Brain microvascular endothelial cell (primary cell): ENCODE measurements around the gene PCARE.

Experiments used
- DNase-seq: peaks from one replicate; pipeline ENCODE4 v3.0.0-alpha.2; 2020
- H3K27ac ChIP-seq: fragments of 250-450 bp; sonication (Bioruptor Pico); 2 replicates; pipeline ENCODE4 v1.5.1; 2020; ENCODE audit warnings: mild to moderate bottlenecking, moderate library complexity
- H3K27me3 ChIP-seq: fragments of 250-450 bp; sonication (Bioruptor Pico); replicated peaks from 2 replicates; pipeline ENCODE4 v1.5.1; 2020; ENCODE audit warnings: mild to moderate bottlenecking
- H3K36me3 ChIP-seq: fragments of 250-450 bp; sonication (Bioruptor Pico); replicated peaks from 2 replicates; pipeline ENCODE4 v1.5.1; 2020; ENCODE audit warnings: mild to moderate bottlenecking
- H3K4me3 ChIP-seq: 2 replicates; pipeline ENCODE4 v1.5.1; 2011; ENCODE audit warnings: low read depth, mild to moderate bottlenecking, control low read depth, low read length, moderate library complexity
- CTCF ChIP-seq: IDR thresholded peaks from 2 replicates; pipeline ENCODE4 v1.5.1; 2011; ENCODE audit warnings: low read depth, mild to moderate bottlenecking, moderate library complexity, low read length, control low read depth, inconsistent platforms; ENCODE audit errors: missing control alignments
- in situ Hi-C: cut with HindIII; loops from 2 replicates; pipeline ENCODE4 v1.10.0; 2017; ENCODE audit warnings: low sequenced_read_pairs, low pct_ligation_motif_present

PCARE gene

GRCh38 chr2:29053670-29054400 is 20.5 kb downstream of the PCARE start:
- no peak overlapping the region for H3K4me3 ChIP-seq
- no peaks in the 10 kb centered on the region for H3K27me3 ChIP-seq
- no peak overlapping the region for H3K27ac ChIP-seq
- in situ Hi-C loops: no loop called here
- peak; percentile 40 for TF ChIP-seq CTCF
- DNase-seq: no peak
- H3K36me3 ChIP-seq: no peaks in the 10 kb centered on the region

- H3K27ac ChIP-seq: no peak overlapping the region
- no peak for TF ChIP-seq CTCF
- no peak overlapping the region for H3K4me3 ChIP-seq
- no peak for DNase-seq
- in situ Hi-C loops: no loop called here
- H3K27me3 ChIP-seq: no peaks in the 10 kb centered on the region
- no peaks in the 10 kb centered on the region for H3K36me3 ChIP-seq
Measured at GRCh38 chr2:29053223-29053622, 21.1 kb downstream of the PCARE start.

GRCh38 chr2:29052807-29053206 is 21.5 kb downstream of the PCARE start:
- in situ Hi-C loops: no loop called here
- Histone ChIP-seq H3K36me3 (no peaks in the 10 kb centered on the region), H3K27ac (no peak overlapping the region), H3K4me3 (no peak overlapping the region), H3K27me3 (no peaks in the 10 kb centered on the region)
- DNase-seq: no peak
- no peak for TF ChIP-seq CTCF

GRCh38 chr2:29051730-29052129 is 22.6 kb downstream of the PCARE start:
- Histone ChIP-seq H3K4me3 (no peak overlapping the region), H3K27ac (no peak overlapping the region), H3K27me3 (no peaks in the 10 kb centered on the region), H3K36me3 (no peaks in the 10 kb centered on the region)
- no peak for DNase-seq
- in situ Hi-C loops: no loop called here
- TF ChIP-seq CTCF: no peak

GRCh38 chr2:29050591-29050990 is 23.7 kb downstream of the PCARE start:
- in situ Hi-C loops: no loop called here
- TF ChIP-seq CTCF: no peak
- Histone ChIP-seq H3K4me3 (no peak overlapping the region), H3K27ac (no peak overlapping the region), H3K27me3 (no peaks in the 10 kb centered on the region), H3K36me3 (no peaks in the 10 kb centered on the region)
- no peak for DNase-seq

- in situ Hi-C loops: no loop called here
- H3K27ac ChIP-seq: no peak overlapping the region
- H3K36me3 ChIP-seq: no peaks in the 10 kb centered on the region
Measured at GRCh38 chr2:29047083-29047845, 27.1 kb downstream of the PCARE start.

More at GRCh38 chr2:29047083-29047845, 27.1 kb downstream of the PCARE start:
- no peak overlapping the region for H3K4me3 ChIP-seq
- no peaks in the 10 kb centered on the region for H3K27me3 ChIP-seq
- DNase-seq: no peak
- TF ChIP-seq CTCF: no peak
